Stimulated activated CD4-positive, alpha-beta T cell treated with anti-CD3 and anti-CD28 coated beads, Interleukin-1b, Interleukin-23, amount 100 ng/mL, for 48 hours (primary cell): ENCODE data around the gene AGAP1.
"Not testable (repeated sequence)": the region's sequence is repeated elsewhere in the genome, so short reads cannot be mapped to it uniquely, and the experiment has no call there.

ENCODE experiments used
- DNase-seq: peaks from one replicate; pipeline ENCODE4 v3.0.0-alpha.2; 2020

The AGAP1 gene

DNA sequence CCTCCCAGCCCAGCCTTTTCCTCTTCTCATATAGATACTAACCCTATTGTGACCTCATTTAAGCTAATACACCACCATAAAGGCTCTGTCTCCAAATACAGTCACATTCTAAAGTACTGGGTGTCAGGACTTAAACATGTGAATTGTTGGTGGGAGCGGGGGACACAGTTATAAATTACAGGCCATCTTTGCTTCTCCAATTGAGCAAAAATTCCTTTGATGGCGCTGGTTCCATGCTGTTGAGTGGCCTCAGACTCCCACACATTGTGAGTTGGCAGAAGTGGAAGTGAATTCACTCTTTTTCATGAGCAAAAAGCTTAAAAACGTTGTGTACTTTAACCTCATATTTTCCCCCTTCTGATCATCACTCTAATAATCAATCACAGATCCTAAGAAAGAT is 628.4 kb downstream of the AGAP1 start:
- no peak for DNase-seq

DNA sequence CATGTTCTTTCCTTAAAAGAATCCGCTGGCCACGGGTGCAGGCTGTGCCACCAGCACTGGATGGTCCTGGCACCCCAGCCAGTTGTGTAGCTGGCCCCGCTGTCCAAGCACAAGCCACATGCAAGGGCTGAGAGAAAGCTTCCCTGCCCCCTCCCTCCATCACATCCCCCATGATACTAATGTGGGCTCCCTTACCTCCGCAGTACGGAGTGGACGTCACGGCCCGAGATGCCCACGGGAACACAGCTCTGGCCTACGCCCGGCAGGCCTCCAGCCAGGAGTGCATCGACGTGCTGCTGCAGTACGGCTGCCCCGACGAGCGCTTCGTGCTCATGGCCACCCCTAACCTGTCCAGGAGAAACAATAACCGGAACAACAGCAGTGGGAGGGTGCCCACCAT is 629.9 kb downstream of the AGAP1 start:
- no peak for DNase-seq

DNA sequence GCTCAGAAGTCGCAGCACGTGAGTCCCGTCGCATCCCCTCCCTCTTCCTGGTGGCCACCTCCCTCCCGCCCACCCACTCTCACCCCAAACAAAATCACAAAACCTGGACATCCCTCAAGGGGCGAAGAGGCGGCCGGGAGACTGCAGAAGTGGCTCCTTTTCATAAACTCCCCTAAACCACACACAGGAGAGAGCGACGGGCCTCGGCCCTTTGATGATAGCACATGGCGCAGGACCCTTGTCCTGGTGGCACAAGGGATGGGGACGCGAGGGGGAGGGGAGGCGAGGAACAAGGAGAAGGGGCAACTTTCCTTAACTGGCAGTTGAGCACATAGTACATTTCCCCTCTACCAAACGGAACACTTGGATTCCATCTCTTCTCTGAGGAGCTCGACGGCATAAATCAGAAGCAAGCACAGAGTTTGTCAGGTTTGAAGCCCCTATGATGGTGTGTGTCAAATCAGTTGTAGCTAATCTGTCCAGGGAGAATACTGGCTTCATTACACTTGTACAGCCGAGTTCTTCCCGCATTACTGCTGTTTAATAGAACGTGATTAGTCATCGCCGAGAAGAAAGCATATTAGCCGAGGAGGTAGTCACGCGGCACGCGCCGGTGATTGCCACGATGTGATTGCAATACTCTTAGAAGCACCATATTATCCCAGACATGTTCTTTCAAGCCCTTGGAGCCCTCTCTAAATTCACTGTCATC is 630.5 kb downstream of the AGAP1 start:
- DNase-seq = no peak

DNA sequence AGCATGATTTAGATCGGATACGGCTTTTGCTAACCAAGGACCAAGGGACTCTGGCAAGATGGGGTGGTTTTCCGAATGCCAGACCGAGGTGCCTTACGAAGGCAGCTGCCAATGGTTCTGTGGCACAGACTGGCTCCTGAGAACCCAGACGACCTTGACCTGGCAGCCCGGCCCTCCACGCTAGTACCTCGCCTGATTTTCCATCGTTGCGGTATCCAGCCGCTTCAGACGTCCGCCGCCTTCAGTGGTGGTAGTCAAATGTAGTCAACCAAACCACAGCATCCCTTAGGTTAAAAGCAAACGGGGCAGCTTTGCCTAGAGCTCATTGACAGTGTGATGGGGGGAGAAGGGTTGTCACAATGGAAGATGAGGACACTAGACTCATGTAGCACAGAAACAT is 631.7 kb downstream of the AGAP1 start:
- no peak for DNase-seq

DNA sequence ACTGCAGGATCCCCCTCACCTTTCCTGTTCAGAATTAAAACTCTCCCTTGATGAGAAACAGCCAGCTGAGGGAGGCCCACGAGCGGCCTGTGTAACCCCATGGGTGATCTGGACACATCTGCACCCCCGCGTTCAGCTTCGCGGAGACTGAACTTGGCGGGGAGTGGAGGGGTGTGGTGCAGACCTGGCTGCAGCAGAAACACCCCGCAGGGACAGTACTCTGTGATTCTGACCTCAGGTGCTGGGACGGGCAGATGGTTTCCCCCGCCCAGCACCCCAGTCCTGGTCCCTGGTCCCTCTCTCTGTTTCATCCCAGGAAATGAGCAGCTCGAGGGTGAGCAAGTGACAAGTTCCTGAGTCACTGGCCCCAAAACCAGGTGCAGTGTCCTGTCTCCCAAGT is 633.2 kb downstream of the AGAP1 start:
- DNase-seq = no peak

DNA sequence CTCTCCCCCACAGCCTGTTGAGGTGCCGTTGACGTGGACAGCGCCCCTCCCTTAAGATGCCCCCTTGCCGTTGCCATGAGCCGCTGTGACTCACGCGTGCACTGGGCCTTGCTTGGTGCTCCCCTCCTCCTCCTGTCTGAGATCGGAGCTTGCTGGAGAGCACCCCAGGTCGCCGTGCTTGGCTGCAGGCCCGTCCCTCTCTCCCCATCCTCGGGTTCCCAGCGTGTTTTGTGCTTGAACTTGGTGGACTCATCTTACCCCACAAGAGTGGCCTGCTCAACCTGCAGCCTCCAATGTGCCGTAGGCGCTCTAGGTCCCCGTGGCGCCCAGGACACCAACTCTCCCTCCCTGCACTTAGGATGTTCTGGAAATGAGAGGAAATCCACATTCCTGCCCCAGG is 634.5 kb downstream of the AGAP1 start:
- DNase-seq = no peak

DNA sequence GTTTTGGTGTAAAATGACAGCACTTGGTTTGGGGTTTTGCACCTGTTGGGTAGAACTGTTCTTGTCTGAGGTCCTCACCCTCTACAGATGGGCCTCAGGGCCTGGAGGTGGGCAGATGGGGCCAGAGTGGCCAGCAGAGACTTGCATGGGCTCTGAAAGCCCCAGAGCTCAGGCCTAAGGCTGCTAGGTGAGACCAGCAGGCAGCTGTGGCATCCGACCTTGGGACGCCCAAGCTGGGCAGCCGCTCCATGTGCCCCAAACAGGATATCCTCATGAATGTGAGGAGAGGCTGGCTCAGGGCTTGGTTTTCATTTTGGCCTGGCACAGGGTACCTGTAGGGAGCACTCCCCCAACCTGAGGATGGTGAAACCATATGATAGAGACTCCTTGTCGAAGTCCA is 636.1 kb downstream of the AGAP1 start:
- no peak for DNase-seq

DNA sequence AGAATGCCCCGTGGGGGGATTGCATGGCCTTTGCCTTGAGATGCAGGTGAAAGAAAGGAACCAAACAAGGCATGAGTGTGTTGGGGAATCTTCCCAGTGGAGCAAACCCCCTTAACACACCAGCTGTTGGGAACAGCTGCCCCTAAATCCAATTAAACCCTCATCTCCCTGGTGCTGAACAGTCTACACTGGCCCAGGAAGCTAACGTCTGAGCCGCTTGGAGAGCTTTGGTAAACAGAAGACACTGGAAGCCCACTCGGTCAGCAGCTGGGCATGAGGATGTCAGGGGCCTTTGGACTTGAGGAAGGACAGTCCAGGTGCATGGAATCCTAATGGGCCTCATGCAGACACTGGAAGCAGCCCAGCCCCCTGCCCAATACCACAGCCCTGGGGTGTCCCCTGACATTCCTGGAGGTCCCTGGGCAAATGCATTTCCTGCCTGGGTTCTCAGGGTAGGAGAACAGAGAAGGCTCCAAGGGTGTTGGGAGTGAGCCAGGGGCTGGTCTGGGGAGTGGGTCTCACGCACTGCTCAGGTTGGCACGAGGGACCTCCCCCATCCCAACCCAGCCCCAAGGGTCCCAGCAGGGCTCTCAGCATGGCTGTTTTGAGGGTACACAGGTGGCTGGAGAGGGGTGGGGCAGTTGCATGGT is 636.6 kb downstream of the AGAP1 start:
- DNase-seq = no peak

DNA sequence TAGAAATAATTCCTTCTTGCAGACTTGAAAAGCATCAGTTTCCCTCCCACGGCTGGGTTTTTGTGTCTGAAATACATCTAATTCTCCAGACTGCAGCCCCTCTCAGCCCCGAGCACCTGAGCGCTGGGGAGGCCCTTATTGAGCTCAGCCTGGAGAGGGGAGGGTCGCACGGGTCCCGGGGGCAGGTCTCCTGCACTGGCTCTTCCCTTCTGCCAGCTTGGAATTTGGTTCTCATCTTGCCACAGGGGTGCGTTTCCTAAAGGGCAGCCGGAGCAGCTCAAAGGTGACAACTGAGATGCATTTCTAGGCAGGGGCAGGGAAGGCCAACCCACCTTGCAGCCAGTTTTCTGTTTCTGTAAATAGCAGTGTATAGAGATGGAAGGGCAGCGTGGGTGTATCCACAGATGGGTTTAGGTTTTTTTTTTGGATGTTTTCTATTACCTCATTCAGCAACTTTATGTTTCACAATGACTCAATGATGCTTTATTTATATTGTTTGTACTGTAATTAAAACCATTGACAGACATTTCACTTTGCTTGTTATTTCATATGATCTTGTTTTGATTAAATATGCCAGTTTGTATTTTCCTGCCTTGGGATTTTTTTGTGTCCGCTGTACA is 637.3 kb downstream of the AGAP1 start:
- DNase-seq = no peak

DNA sequence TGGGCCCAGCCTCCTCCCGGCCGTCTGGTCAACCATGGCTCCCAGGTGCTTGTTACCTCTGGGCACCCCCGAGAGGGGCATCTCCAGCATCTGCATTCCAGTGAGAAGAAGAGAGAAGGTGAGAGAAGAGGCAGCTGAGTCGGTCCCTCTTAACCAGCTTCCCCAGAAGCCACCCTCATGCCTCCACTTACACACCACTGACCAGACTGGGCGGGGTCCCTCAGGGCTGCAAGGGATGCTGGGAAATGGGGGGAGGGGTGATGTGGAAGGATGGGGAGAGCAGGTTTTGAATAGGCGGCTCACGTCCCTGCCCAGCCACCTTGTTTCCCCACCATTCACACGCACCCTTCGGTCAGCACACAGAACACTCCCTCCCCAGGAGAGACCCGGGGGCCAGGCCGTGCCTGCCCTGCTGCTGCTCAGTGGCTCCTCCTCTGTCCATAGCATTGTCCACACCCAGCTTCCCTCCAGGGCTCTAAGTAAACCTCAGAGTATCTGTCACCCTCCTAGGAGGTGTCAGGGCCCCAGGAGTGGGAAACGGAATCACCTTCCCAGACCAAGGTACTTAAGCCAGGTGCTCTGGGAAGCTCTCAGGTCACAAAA is 639.7 kb downstream of the AGAP1 start:
- no peak for DNase-seq

DNA sequence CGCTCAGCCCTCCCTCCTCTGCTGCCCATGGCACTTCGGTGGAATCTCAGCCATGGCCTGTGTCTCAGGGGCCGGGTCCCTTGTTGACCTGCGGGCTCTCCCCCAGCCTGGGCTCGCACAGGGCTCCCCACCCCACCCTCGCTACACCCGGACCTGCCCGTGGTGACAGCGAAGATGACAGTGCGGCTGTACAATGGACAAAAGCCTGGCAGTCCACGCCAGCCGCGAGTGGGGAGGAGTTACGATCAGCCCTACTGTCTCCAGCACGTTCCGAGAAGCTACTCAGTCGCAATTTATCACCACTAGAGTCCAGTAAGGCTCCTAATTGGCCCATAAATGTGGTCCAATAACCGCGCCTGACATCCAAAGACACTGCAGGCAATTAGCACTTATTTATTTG is 642.7 kb downstream of the AGAP1 start:
- no peak for DNase-seq

DNA sequence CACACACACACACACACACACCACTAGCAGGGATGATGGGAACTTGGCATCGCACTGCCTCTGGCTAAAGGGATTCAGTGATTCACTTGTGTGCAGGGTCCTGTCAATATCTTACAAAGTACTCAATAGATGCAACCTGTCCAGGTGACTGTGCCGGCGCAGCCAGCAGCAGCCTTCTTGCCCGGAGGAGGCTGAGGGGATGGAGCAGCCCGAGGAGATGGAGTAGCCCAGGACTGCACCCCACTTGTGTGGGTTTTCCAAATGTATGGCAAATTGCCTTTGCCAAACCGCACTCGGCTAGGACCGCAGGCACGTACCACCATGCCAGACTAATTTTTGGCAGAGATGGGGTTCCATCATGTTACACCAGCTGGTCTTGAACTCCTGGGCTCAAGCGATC is 643.2 kb downstream of the AGAP1 start:
- no peak for DNase-seq

DNA sequence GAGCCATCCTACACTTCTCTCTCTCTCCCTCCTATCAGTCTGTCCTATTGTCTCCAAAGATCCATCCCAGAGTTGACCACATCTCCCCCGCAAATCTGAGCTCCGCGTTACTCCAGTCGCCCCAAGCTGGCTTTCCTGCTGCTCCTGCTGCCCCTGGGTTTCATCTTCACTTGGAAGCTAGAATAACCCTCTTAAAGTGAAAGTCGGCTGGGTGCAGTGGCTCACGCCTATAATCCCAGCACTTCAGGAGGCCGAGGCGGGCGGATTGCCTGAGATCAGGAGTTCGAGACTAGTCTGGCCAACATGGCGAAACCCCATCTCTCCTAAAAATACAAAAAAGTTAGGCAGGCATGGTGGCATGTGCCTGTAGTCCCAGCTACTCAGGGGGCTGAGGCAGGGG is 647.8 kb downstream of the AGAP1 start:
- not testable (repeated sequence) for DNase-seq

DNA sequence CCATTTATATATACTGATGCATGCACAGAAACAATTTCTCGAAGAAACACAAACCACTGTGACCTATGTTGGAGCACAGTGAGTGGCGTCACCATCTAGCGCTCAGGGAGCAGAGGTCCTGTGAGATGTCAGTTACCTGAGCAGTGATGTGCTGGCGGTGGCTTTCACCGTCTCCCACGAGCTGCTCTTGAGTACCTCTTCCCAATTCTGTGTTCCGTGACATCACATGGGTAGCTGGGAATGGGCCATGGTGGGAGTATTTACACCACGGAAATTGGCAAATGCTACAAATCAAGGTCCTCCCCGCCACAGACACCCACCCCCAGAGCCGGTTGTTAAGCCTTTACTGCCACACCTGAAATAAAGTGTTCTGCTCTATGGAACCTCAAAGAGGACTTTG is 650.0 kb downstream of the AGAP1 start:
- DNase-seq = no peak

DNA sequence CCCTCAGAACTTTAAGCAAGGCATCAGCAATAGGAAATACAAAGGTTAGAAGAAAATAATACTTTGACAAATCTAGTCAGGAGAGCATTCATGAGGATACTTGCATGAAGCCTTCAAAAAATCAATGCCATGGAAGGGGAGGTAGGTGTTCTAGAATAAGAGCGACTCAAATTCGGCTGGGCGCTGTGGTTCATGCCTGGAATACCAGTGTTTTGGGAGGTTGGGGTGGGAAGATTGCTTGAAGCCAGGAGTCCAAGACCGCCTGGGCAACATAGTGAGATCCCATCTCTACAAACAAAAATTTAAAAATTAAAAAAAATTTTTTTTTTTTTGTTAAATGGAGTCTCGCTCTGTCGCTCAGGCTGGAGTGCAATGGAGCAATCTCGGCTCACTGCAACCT is 652.6 kb downstream of the AGAP1 start:
- no peak for DNase-seq

DNA sequence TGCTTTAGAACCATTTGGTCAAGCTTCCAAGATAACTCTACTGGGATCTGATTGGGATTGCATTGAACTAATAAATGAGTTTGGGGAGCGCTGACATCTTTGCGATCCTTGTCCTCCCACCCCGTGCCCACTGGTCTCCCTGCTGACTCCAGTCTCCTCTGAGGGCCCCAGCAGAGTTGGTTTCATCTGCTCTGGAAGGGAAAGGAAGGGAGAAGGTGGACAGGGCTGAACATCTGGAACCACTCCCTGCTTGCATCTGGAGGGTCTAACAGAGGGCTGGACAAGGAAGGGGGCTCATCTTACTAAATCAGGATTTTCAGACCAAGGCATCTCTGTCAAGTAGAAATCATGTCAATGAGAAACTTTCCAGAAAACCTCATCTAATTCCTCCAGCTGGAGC is 661.6 kb downstream of the AGAP1 start:
- no peak for DNase-seq

DNA sequence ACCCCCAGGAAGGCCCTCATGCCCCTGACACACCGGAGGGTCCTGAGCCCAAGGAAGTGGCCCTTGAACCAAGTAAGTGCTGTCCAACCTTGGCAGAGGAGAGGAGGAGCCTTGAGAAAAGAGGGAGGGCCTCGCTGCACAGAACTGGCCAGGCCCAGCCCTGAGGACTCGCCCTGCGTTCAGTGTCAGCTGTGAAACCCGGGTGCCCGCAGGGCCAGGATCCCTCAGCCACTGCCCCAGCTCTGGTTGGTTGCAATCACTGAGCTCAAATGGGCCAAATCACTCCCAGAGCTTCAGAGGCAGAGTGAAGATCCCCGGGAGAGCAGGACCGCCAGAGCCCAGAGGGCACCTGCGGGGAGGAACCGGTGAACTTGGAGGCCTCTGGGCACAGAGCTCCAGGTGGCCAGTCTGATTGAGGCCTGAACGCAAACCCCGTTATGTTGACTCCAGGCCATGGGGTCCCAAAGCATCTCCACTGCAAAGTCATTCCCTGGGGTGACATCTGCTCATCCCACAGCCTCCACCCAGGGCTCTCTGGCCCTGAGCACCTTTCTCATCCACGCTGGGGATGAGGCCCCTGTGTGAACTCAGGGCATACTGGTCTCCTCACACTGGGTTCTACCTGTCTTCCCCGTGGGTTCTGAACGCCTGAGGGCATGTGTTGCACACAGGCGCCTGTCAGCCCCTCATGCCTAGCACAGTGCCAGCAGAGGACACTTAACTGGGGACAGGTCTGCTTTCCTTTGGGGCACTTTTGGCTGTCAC is 662.4 kb downstream of the AGAP1 start:
- no peak for DNase-seq

DNA sequence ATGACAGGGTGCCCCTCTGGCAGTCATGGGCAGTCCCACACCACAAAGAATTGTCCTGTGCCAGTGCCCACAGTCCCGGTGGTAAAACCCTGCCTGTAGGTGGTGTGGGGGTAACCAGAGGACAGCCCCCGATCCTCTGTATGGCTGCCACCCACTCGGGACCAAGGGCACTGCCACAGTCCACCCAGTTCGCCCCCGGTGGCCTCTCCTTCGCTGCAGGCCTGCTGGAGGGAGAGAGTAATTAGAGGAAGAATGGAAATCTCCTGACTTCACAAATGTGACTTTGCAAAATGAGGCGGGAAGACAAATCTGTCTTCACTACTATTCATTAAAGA is 663.0 kb downstream of the AGAP1 start:
- DNase-seq = no peak

DNA sequence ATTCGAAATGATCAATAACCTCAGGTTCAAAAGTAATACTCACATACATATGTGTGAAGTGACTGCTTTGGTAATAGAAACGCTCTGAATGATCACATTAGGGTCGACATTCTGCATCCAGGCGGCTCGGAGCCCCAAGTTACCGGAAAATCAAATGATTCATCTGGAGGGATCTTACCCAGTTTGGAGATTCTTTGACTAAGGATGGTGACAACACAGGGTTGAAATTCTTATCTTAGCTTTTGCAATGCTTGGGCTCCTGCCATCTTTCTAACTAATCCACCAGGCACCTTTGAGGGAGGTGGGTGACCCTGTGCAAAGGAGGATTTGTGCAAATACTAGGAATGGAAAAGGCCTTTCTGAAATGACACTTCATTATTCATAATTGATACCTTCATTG is 663.5 kb downstream of the AGAP1 start:
- DNase-seq = no peak

DNA sequence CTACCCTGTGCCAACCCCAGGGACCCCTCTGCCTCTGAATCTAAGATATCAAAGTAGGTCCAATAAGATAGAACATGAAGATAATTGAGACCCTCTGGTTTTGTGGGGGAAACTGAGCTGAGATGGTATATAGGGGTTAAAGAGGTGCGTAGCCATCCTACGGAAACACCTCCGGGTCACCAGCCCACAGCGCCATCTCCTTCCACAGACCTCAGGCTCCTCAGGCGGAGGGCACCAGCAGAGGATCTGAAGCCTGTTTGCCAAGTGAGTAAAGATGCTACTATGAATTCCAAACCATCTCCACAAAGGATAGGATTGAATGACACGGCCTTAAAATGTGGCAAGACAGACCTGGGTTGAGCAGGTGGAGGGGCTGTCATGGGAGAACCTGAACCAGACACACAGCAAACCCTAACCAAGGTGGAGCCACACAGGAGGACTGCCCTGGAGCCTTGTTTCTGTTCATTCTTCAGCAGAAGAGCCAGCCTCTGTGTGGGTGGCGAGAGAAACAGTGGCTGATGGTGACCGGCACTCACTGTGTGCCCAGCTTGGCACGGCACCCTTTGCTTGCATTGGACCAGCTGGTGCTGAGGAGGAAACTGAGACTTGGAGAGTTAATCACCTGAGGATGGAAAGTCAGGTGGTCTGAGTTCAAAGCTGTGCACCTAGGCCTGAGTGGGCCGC is 664.1 kb downstream of the AGAP1 start:
- no peak for DNase-seq

DNA sequence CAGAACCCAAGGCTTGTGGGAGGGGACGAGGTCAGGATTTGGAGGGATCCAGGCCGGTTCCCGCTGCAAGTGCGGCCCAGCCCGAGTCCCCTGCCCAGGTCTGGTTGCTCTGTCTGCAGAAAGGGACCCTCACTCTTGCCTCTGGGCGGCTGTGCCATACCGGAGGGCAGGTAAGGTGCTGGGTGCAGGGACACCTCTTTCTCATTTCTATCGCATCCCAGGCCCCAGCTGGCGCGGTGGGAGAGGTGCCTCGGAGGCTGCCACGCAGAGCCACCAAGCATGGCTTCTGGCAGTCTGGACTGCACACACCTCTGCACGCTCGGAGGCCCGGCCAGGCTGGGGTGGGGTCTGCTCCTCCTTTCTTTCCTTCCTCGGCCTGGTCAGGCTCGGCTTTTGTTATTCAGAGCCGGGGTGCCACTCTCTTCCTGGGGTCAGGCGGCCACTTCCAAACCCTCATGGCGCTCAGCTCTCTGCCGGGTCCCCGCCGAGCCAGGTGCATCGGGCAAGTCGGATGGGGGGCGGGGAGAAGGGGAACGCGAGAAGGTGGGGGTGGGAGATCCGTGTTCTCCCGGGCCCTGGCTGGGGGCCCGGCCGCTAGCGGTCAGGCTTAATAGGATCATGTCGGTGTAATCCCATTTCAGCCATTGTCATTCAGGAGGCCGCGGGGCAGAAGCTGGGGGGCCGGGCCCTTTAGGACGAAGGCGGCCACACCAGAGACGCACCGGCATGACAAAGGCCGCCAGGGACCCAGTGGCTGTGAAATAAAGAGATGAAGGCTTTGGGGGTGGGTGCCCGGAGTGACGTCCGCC is 665.3 kb downstream of the AGAP1 start:
- no peak for DNase-seq

DNA sequence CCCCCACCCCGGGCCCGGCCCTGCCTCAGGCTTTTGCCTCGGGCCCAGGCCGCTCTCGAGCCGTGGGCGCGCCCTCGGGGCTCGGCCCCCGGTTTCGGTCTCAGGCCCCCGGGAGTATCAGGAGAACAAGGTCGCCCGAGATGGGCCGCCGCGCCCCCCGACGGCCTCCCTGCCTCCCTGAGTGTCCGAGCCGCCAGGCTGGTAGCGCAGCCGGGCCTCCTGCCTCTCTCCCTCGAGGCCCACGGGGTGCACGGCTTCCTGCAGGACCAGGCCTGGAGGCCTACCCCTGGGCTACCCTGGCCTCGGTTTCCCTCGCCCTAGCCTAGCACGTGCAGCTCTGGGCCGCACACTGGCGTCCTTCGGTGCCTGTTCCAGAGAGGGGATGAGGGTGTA is 665.9 kb downstream of the AGAP1 start:
- DNase-seq = no peak
